Measurements from ENCODE around the gene PIAS1. TPM values are rescaled to one million over a fixed set of nuclear protein-coding genes. Genes with fewer than 3 reads are reported as not detected.

PIAS1 gene
- total RNA-seq, 4 donors from 2014 or later = 61.8 to 106 (median 86.3) TPM

DNA sequence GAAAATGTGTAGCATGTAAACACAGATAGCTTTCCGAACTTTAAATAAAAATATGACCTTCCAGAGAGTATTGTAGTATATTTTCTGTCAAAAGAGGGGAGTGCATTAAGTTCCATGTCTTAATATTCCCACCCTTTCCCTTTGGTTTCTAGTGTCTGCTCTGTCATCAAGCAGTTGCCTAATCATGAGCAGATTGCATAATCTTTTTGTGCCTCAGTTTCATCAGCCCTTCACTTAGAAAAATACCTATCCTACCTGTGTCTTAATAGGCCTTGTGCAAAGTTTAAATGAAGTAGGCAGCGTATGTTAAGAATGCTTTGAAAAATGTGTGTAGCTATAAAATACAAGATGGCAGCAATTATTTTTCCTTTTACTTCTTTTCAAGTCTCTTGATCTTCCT is 98.2 kb downstream of the PIAS1 start:
- whole genome bisulfite sequencing, 2 donors = 93 to 98% methylated on average over 2 of the region's 2 CpGs
- Histone ChIP-seq H3K9me3 (no peaks in the 10 kb centered on the region), H3K27me3 (no peaks in the 10 kb centered on the region), H3K36me3 (peaks cover 0 to 16% (median 0%) of the 10 kb centered on the region in 3 donors), H3K4me3 (no peak overlapping the region), H3K27ac (no peak overlapping the region), H3K4me1 (peaks cover 0 to 39% (median 4%) of the 10 kb centered on the region in 4 donors)
- no peak for TF ChIP-seq POLR2A (IDR thresholded peaks at IDR 0.05)
- TF ChIP-seq EP300 (IDR thresholded peaks at IDR 0.05) = no peak
- no peak for TF ChIP-seq CTCF (IDR thresholded peaks at IDR 0.05)
- DNase-seq (ENCODE audit: low spot score in 2 of 2) = no peak

DNA sequence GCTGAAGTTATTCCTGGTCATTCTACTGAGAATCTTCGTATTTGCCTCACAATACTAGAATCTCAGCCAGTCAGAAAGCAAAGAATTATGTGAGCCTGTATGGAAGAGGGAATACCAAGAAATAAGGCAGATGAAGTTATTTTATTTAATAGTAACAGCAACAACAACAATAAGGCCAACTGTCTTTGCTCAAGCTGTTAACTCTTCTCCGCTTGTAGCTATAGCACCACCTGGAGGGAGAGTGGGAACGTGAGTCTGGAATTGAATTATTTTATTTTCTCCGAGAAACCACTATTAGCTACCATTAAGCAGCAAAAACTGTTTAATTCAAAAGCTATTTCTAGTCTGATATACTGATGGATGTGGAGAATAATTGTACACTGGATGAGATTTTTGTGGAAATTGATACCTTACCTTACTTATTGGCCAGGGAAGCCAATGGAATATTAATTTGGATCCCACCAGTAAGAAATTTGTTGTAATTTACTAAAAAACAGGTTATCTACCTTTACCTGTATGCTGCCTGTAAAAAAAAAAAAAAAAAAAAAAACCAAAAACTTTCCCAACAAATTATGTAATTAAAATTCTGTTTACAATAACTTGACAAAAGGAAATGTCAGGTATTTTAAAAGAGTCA is 100.9 kb downstream of the PIAS1 start:
- H3K9me3 ChIP-seq = no peaks in the 10 kb centered on the region
- no peak overlapping the region for H3K4me3 ChIP-seq
- peaks cover 0 to 36% (median 3%) of the 10 kb centered on the region in 4 donors for H3K4me1 ChIP-seq
- DNase-seq (ENCODE audit: low spot score in 2 of 2) = peak in 1 of 2 donors; percentile 71
- H3K27me3 ChIP-seq = no peaks in the 10 kb centered on the region
- WGBS, 2 donors = 34 to 35% methylated on average over 4 of the region's 4 CpGs
- peaks cover 0 to 34% (median 0%) of the 10 kb centered on the region in 3 donors for H3K36me3 ChIP-seq
- TF ChIP-seq CTCF (IDR thresholded peaks at IDR 0.05) = peak; percentile 50 to 82 (median 59)
- peak; percentile 8 to 29 for TF ChIP-seq EP300 (IDR thresholded peaks at IDR 0.05)
- no peak for TF ChIP-seq POLR2A (IDR thresholded peaks at IDR 0.05)
- peak overlapping the region in 2 of 4 donors; percentile 26 to 41 for H3K27ac ChIP-seq

DNA sequence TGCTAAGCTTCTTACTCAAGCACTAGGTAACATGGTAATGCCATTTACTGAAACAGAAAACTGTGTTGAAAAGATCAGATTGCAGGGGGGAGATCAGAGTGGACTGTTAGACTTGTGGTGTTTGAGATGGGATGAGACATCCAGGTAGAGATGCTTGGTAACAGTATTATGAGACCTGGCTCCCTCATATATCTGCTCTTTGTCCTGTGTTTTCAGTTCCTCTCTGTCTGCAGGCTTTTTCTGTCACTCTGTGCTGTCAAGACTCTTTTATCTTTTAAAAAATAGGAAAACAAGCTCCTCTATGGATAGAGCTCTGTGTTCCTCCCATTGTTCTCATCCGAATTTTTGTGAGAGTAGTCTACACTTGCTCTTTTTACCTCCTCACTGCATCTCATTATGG is 103.0 kb downstream of the PIAS1 start:
- H3K27ac ChIP-seq = peak overlapping the region in 1 of 4 donors; percentile 25
- peaks cover 0 to 20% (median 0%) of the 10 kb centered on the region in 4 donors for H3K4me1 ChIP-seq

DNA sequence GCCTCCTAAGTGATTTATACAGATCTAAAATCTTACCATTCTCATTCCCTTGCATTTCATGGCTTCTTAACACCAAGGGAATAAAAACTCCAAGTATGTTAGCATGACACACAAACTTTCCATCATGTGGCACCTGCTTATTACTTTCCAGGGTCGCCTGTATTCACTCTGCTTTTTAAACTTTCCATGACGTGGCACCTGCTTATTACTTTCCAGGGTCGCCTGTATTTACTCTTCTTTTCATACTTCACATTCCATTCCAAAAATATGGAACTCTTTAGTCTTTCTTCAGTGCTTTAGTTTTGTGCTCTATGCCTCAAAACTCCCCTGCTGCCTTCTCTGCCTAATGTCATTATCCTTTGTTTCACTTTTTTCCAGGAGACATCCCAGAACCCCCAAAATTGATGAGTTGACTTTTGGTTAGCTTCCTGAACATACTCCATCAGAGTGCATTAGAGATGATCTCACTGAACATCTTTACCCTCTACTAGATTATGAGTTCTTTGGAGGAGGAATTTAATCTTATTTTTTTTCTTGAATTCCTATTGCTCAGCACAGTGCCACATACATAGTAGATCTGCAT is 104.0 kb downstream of the PIAS1 start:
- Histone ChIP-seq H3K36me3 (peaks cover 0 to 61% (median 0%) of the 10 kb centered on the region in 3 donors), H3K27ac (peak overlapping the region in 2 of 4 donors; percentile 25 to 31), H3K27me3 (no peaks in the 10 kb centered on the region), H3K9me3 (no peaks in the 10 kb centered on the region), H3K4me1 (peaks cover 0 to 20% (median 0%) of the 10 kb centered on the region in 4 donors), H3K4me3 (no peak overlapping the region)
- WGBS, 2 donors = 47 to 54% methylated on average over 3 of the region's 3 CpGs
- TF ChIP-seq CTCF (IDR thresholded peaks at IDR 0.05) (no peak), POLR2A (IDR thresholded peaks at IDR 0.05) (no peak), EP300 (IDR thresholded peaks at IDR 0.05) (no peak)
- DNase-seq (ENCODE audit: low spot score in 2 of 2) = no peak

More for the DNA sequence above, 103.0 kb downstream of the PIAS1 start:
- no peak overlapping the region for H3K4me3 ChIP-seq
- H3K36me3 ChIP-seq = peaks cover 0 to 50% (median 0%) of the 10 kb centered on the region in 3 donors
- WGBS, 2 donors = 48 to 53% methylated on average over 1 of the region's 1 CpG
- no peak for TF ChIP-seq CTCF (IDR thresholded peaks at IDR 0.05)
- TF ChIP-seq EP300 (IDR thresholded peaks at IDR 0.05) = no peak
- TF ChIP-seq POLR2A (IDR thresholded peaks at IDR 0.05) = no peak
- no peak for DNase-seq (ENCODE audit: low spot score in 2 of 2)
- H3K27me3 ChIP-seq = no peaks in the 10 kb centered on the region
- no peaks in the 10 kb centered on the region for H3K9me3 ChIP-seq

DNA sequence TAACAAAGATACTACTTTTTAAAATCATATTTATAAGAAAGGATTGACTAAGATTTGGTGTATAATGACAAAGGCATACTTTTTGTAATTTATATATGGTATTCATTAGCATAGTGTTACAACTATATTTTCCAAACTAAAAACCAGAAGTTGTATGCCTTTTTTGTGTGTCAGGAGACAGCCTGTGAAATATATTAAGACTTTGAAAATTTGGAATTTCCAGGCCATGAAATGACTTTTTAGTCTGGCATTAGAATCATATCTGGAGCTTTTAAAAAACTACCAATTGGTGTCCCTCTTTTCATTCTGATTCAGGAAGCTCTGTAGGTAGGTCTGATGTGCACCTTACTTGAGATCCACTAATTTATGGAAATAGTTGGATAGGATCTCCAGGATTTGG is 109.1 kb downstream of the PIAS1 start:
- peaks cover 0 to 3% (median 0%) of the 10 kb centered on the region in 4 donors for H3K4me1 ChIP-seq
- no peak for TF ChIP-seq EP300 (IDR thresholded peaks at IDR 0.05)
- no peak for TF ChIP-seq POLR2A (IDR thresholded peaks at IDR 0.05)
- TF ChIP-seq CTCF (IDR thresholded peaks at IDR 0.05) = no peak
- no peak overlapping the region for H3K27ac ChIP-seq
- no peak overlapping the region for H3K4me3 ChIP-seq
- peaks cover 0 to 61% (median 0%) of the 10 kb centered on the region in 3 donors for H3K36me3 ChIP-seq
- no peaks in the 10 kb centered on the region for H3K9me3 ChIP-seq
- H3K27me3 ChIP-seq = no peaks in the 10 kb centered on the region
- DNase-seq (ENCODE audit: low spot score in 2 of 2) = no peak

Data from tibial nerve (tissue), 4 donors.